ENCODE data around the gene FNDC11. TPM values are rescaled to one million over a fixed set of nuclear protein-coding genes. Genes with fewer than 3 reads are reported as not detected.

Gene FNDC11
- total RNA-seq, 4 donors from 2014 or later: 0.19 to 0.38 TPM; not detected in 2

DNA sequence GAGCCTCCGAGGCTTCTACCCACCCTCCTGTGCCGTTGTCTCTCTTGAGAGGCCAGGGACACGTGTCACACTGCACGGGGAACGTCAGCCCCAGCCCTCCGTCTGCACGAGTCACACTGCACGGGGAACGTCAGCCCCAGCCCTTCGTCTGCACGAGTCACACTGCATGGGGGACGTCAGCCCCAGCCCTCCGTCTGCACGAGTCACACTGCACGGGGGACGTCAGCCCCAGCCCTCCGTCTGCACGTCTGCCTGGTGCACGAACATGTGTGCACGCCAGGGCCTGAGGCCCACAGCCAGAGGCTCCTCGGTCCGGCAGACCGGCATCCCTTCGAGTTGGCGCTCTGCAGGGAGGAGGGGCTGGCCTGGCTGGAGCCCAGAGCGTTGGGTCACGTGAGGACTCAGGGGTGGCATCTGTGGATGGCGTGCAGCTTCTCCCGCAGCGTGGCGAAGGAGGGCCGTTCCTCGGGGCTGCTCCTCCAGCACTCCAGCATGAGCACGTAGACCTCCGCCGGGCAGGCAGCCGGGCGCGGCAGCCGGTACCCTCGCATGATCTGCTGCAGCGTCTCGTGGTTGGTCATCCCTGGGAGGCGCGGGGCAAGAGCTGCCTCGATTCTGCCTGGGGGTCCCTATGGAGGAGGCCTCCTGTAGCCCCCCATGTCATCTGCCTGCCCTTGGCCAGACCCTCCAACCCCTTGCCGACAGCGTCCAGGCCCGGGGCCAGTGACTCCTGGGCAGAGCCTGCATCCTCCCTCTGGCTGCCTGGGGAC lies 13.4 kb upstream of the FNDC11 start:
- ATAC-seq (ENCODE audit: low FRiP score): no peak
- no peak for DNase-seq (ENCODE audit: low spot score)

DNA sequence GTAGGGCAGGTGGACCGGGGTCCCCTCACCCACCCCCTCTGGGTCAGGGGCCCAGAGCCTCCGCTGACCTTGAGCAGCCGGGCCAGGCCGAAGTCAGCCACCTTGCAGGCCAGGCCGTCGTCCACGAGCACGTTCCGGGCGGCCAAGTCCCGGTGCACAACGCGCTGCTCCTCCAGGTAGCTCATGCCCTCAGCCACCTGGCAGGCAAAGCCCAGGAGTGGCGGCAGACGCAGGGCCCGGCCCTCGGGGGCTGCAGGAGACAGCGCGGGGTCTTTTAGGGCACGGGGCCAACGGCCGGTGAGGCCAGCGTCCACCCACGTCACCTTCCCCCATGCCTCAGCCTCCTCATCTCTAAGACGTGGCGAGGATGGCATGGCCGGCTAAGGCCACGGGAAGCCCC lies 12.6 kb upstream of the FNDC11 start:
- ATAC-seq (ENCODE audit: low FRiP score) (no peak), DNase-seq (ENCODE audit: low spot score) (no peak)
- TF ChIP-seq, protein P1, sequence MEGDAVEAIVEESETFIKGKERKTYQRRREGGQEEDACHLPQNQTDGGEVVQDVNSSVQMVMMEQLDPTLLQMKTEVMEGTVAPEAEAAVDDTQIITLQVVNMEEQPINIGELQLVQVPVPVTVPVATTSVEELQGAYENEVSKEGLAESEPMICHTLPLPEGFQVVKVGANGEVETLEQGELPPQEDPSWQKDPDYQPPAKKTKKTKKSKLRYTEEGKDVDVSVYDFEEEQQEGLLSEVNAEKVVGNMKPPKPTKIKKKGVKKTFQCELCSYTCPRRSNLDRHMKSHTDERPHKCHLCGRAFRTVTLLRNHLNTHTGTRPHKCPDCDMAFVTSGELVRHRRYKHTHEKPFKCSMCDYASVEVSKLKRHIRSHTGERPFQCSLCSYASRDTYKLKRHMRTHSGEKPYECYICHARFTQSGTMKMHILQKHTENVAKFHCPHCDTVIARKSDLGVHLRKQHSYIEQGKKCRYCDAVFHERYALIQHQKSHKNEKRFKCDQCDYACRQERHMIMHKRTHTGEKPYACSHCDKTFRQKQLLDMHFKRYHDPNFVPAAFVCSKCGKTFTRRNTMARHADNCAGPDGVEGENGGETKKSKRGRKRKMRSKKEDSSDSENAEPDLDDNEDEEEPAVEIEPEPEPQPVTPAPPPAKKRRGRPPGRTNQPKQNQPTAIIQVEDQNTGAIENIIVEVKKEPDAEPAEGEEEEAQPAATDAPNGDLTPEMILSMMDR (IDR thresholded peaks at IDR 0.05): no peak

More for the DNA sequence above, 13.4 kb upstream of the FNDC11 start:
- TF ChIP-seq, protein P1 (IDR thresholded peaks at IDR 0.05): no peak

DNA sequence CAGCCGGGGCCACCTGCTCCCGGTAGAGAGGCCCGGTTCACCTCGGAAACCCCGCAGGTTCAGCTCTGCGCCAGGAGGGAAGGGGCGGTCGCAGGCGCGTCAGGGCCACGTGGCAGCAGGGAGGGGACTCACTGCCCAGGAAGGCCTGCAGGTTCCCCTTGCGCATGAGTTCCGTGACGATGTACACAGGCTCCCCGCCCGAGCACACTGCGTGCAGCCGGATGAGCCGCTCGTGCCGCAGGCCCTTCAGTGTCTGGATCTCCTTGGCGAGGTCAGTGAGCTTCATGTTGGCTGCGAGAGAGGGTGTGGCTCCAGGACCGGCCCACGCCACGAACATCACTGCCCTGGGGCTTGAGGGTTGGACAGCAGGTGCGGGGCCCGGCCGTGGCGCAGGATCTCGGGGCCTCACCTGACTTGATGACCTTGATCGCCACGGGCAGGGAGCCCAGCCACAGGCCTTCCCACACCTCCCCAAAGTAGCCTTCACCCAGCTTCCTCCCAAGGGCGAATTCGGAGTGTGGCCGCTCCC lies 11.9 kb upstream of the FNDC11 start:
- DNase-seq (ENCODE audit: low spot score) (no peak), ATAC-seq (ENCODE audit: low FRiP score) (no peak)
- TF ChIP-seq, protein P1 (IDR thresholded peaks at IDR 0.05): no peak

DNA sequence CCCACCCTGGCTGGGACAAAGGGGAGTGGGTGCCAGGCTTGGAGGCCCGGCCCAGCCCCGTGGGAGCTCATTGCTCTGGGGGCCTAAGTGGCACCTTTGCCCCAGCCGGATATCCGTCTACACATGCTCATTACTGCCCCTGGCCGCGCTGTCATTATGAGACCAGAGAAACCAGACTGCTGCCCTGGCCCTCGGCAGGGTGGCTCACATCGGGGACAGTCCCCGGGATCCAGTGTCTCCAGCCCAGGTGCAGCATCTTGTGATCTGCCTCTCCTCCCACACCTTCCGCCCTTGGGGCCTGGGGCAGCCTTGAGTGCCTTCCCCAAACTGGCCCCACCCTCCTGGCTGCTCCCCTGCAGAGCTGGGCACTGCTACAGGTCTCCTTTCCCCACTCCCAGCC lies 11.3 kb upstream of the FNDC11 start:
- no peak for DNase-seq (ENCODE audit: low spot score)
- TF ChIP-seq, protein P1 (IDR thresholded peaks at IDR 0.05): no peak
- no peak for ATAC-seq (ENCODE audit: low FRiP score)

DNA sequence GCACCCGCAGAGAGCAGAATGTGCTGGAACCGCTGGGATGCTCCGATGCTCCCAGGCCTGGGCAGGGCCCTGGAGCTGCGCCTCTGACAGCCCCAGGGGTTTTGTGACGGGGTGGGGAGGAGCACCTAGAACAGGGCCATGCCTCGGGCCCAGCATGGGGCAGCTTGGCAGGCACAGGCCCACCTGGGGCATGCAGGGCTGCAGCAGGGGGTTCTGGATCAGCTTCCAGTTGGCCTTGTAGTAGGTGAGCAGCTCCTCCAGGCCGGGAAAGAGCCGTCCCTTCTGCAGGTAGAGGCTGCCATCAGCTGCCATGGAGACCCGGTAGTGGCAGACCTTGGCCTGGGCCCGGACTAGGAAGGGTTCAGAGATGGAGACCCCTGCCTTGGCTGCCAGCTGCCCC lies 10.8 kb upstream of the FNDC11 start:
- ATAC-seq (ENCODE audit: low FRiP score): no peak
- DNase-seq (ENCODE audit: low spot score): no peak
- TF ChIP-seq, protein P1 (IDR thresholded peaks at IDR 0.05): no peak

DNA sequence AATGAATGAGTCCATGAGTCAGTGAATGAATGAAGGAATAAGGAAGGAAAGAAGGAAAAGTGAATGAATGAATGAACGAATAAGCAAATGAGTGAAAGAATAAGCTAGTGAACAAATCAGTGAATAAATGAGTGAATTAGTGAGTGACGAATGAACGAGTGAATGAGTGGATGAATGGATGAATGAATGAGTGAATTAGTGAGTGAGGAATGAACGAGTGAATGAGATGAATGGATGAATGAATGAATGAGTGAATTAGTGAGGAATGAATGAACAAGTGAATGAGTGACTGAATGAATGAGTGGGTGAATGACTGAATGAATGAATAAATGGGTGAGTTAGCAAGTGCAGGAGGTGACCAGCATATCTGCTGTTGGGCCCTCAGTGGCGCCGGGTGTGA lies 10.2 kb upstream of the FNDC11 start:
- no peak for DNase-seq (ENCODE audit: low spot score)
- no peak for ATAC-seq (ENCODE audit: low FRiP score)

More for the DNA sequence above, 10.2 kb upstream of the FNDC11 start:
- TF ChIP-seq, protein P1 (IDR thresholded peaks at IDR 0.05): no peak
